Heart left ventricle (tissue), 16 donors: Measurements from ENCODE around the gene PIERCE2. TPM values are rescaled to one million over a fixed set of nuclear protein-coding genes. Genes with fewer than 3 reads are reported as not detected.

ENCODE experiments used
- ATAC-seq, 4 donors: fragments of 200-7000 bp; cut with Tn5 transposase; one replicate each; pipeline ENCODE4 v1.9.1; 2020 to 2022; ENCODE audit warnings: moderate library complexity in 4 of 4, mild to moderate bottlenecking in 3 of 4, moderate number of reproducible peaks in 1 of 4
- DNase-seq, 5 donors: peaks; one replicate each; pipeline ENCODE4 v3.0.0-alpha.2; 2020
- H3K27ac ChIP-seq, 12 donors: fragments of 200-600 bp; sonication (generic) in 4 of 12; one replicate each; pipeline versions ENCODE4 v1.5.0 to v1.8.0; 2016 to 2022; ENCODE audit warnings: mild to moderate bottlenecking in 2 of 12
- H3K27me3 ChIP-seq, 9 donors: fragments of 200-600 bp; sonication (generic) in 2 of 9; one replicate each; pipeline versions ENCODE4 v1.5.1 to v1.8.0; 2016 to 2022; ENCODE audit warnings: mild to moderate bottlenecking in 3 of 9
- H3K36me3 ChIP-seq, 9 donors: fragments of 200-600 bp; sonication (generic) in 2 of 9; one replicate each; pipeline versions ENCODE4 v1.5.0 to v1.8.0; 2018 to 2022; ENCODE audit warnings: mild to moderate bottlenecking in 2 of 9
- H3K4me1 ChIP-seq, 12 donors: fragments of 200-600 bp; sonication (generic) in 4 of 12; one replicate each; pipeline versions ENCODE4 v1.5.0 to v1.8.0; 2016 to 2022; ENCODE audit warnings: mild to moderate bottlenecking in 3 of 12
- H3K4me3 ChIP-seq, 12 donors: fragments of 200-600 bp; sonication (generic) in 4 of 12; one replicate each; pipeline versions ENCODE4 v1.5.0 to v1.8.0; 2017 to 2022; ENCODE audit warnings: mild to moderate bottlenecking in 9 of 12, moderate library complexity in 4 of 12
- H3K9me3 ChIP-seq, 12 donors: fragments of 200-600 bp; sonication (generic) in 4 of 12; one replicate each; pipeline versions ENCODE4 v1.5.0 to v1.8.0; 2016 to 2022; ENCODE audit warnings: mild to moderate bottlenecking in 1 of 12
- CTCF ChIP-seq, 12 donors: fragments of 200-600 bp; sonication (generic) in 4 of 12; IDR thresholded peaks; one replicate each; pipeline versions ENCODE4 v1.5.0 to v1.8.0; 2018 to 2022; ENCODE audit warnings: antibody characterized with exemption in 12 of 12, mild to moderate bottlenecking in 5 of 12
- POLR2A ChIP-seq, 2 donors: fragments of 450-650 bp; IDR thresholded peaks; one replicate each; pipeline ENCODE4 v1.6.1; 2017; ENCODE audit warnings: antibody characterized with exemption in 2 of 2, mild to moderate bottlenecking in 2 of 2, moderate library complexity in 2 of 2
- WGBS, 4 donors: extraction: QIAGEN DNeasy Blood & Tissue Kit in 2 of 4; methylation state at CpG; one replicate each; pipeline versions ENCODE4 v1.1.5 to v1.1.7; 2013 to 2018; 5-methylcytosine and 5-hydroxymethylcytosine counted together
- intact Hi-C, 10 donors: fragments of 100-400 bp; cut with DNase I; formaldehyde crosslinking; loops; one replicate each; pipeline versions ENCODE4 v1.11.1 to v1.14.2; 2022
- long read RNA-seq, 3 donors: library from polyadenylated mRNA; unstranded; transcript quantifications; one replicate each; pipeline ENCODE4 v2.0.0, GENCODE V29; 2020 to 2021
- polyA plus RNA-seq, 2 donors: library from polyadenylated mRNA; stranded (reverse); fragments of 200-250 nt; gene quantifications; one replicate each; pipeline ENCODE4 v1.2.3, GENCODE V29; 2013
- total RNA-seq, 9 donors: library from RNA; depleted of rRNA in 2 of 9; stranded (reverse); fragments of >200 nt in 2 of 9; fragmentation: NEBNext Ultra II Directional in 3 of 9; extraction: Animal tissue kit (Norgen Biotek cat#: 25700) in 3 of 9; gene quantifications; one replicate each; pipeline versions ENCODE4 v1.1.0 to v1.2.4, GENCODE V29; 2016 to 2023
- donor health status: ischemic (EF 13 %, LVEDD 7.1; RV severe dilation, severe dysfunction).
- donor health status: healthy with polysubstance abuse.
- donor health status: DM: no; HTN: yes; CAD: no.
- donor health status: DM: no; HTN: no; CAD: no.
- donor health status: ischemic (EF 25% LVEDD 6.9; RV normal size, moderate dysfunction).
- donor health status: ischemic (EF 25% LVEDD 5.7; RV mildly dilated, moderate dysfunction).
- donor health status: healthy.
- donor health status: DM: yes; HTN: yes; CAD: no.
- donor health status: ischemic (EF 35%, LVEDD 5.7; RV mildly dilated, moderate dysfunction).
- donor health status: nonischemic (EF 11% LVEDD 7.7; RV severe dilation, severe dysfunction).
- donor health status: DM: yes; HTN: yes; CAD: no.
- donor health status: PGD.
- donor health status: ischemic (EF 29% LVEDD 5.4; RV normal size, mild dysfunction).
- donor health status: nonischemic (EF 23%, LVEDD 6.1; RV moderate dilation, normal function).

The PIERCE2 gene
- total RNA-seq, result 1 to 10 TPM; 3.7 to 9.4 (median 5.7) TPM
- 10 to 100 TPM in 1 of 2 donors, 1 to 10 TPM in 1; 8.3 to 13.1 TPM for polyA plus RNA-seq
- long read RNA-seq, donor 1, partial matches to known transcripts, result 0 of 3 reads
- long read RNA-seq, donor 1, other reads (novel, unspliced or antisense), result 0 of 3 reads
- long read RNA-seq, donor 2, partial matches to known transcripts, result 0 of 1 reads
- long read RNA-seq, donor 2, other reads (novel, unspliced or antisense), result 0 of 1 reads
- long read RNA-seq, donor 3, result 0 reads

- Histone ChIP-seq H3K4me1 (peaks cover 0 to 48% (median 27%) of the 10 kb centered on the region in 12 donors), H3K36me3 (no peaks in the 10 kb centered on the region), H3K4me3 (peak within 1 kb of the TSS; percentile 57 to 92 (median 78)), H3K9me3 (no peaks in the 10 kb centered on the region), H3K27me3 (no peaks in the 10 kb centered on the region), H3K27ac (peak within 1 kb of the TSS; percentile 60 to 98 (median 92))
- WGBS, 4 donors, result 0 to 1% (median 1%) methylated on average over 27 to 70 of the region's 70 CpGs
- ATAC-seq, result peak; percentile 98 to 99 (median 98)
- peak; percentile 72 to 92 (median 89) for TF ChIP-seq CTCF (IDR thresholded peaks at IDR 0.05)
- peak; percentile 49 to 92 for TF ChIP-seq POLR2A (IDR thresholded peaks at IDR 0.05)
- intact Hi-C loops, result loop anchor here in 3 of 10 donors (2.0 to 10.0 kb wide), 5 partner anchors 89 to 213 kb away; partner anchors contain the start of genes RSL24D1 (in 2 of the 3), PIGB (in 1 of the 3), PIGBOS1 (in 1 of the 3) and PYGO1 (in 1 of the 3)
- peak; percentile 91 to 96 (median 95) for DNase-seq
These were observed at the start of gene PIERCE2, which contains the start of gene CCPG1 for GRCh38 chr15:55408012-55408928. PIERCE2 (plus strand) TSS chr15:55408495; CDS start chr15:55408769, 274 bp downstream. CCPG1 (minus strand) TSS chr15:55408359; CDS start chr15:55389424, 18,935 bp downstream.

GRCh38 chr15:55360256-55360655 lies 48.0 kb upstream of the PIERCE2 start:
- no peak for ATAC-seq
- Histone ChIP-seq H3K27ac (no peak overlapping the region), H3K27me3 (no peaks in the 10 kb centered on the region), H3K9me3 (no peaks in the 10 kb centered on the region), H3K36me3 (peaks cover 0 to 98% (median 84%) of the 10 kb centered on the region in 9 donors), H3K4me3 (no peak overlapping the region), H3K4me1 (no peaks in the 10 kb centered on the region)
- WGBS, 4 donors, result 60 to 76% (median 70%) methylated on average over 6 of the region's 6 CpGs
- intact Hi-C loops, result no loop called here
- TF ChIP-seq CTCF (IDR thresholded peaks at IDR 0.05) (no peak), POLR2A (IDR thresholded peaks at IDR 0.05) (no peak)
- no peak for DNase-seq

GRCh38 chr15:55361048-55361447 lies 47.2 kb upstream of the PIERCE2 start:
- 87 to 92% (median 90%) methylated on average over 10 of the region's 10 CpGs for WGBS, 4 donors
- intact Hi-C loops, result no loop called here
- TF ChIP-seq CTCF (IDR thresholded peaks at IDR 0.05) (no peak), POLR2A (IDR thresholded peaks at IDR 0.05) (no peak)
- peaks cover 0 to 94% (median 76%) of the 10 kb centered on the region in 9 donors for H3K36me3 ChIP-seq
- H3K27ac ChIP-seq, result no peak overlapping the region
- DNase-seq (no peak), ATAC-seq (no peak)
- H3K4me3 ChIP-seq, result no peak overlapping the region
- no peaks in the 10 kb centered on the region for H3K9me3 ChIP-seq
- no peaks in the 10 kb centered on the region for H3K27me3 ChIP-seq
- no peaks in the 10 kb centered on the region for H3K4me1 ChIP-seq

- Histone ChIP-seq H3K36me3 (peaks cover 0 to 90% (median 64%) of the 10 kb centered on the region in 9 donors), H3K27me3 (no peaks in the 10 kb centered on the region), H3K4me1 (no peaks in the 10 kb centered on the region), H3K27ac (no peak overlapping the region), H3K4me3 (no peak overlapping the region), H3K9me3 (no peaks in the 10 kb centered on the region)
- WGBS, 4 donors, result 96 to 100% (median 98%) methylated on average over 2 of the region's 2 CpGs
- no peak for ATAC-seq
- no peak for DNase-seq
- intact Hi-C loops, result no loop called here
- TF ChIP-seq CTCF (IDR thresholded peaks at IDR 0.05) (no peak), POLR2A (IDR thresholded peaks at IDR 0.05) (no peak)
These were observed 45.7 kb upstream of the PIERCE2 start for GRCh38 chr15:55362641-55363040.
